Sigmoid colon (tissue), 7 donors: ENCODE data around the gene PFKL. TPM values are rescaled to one million over a fixed set of nuclear protein-coding genes. Genes with fewer than 3 reads are reported as not detected.

Experiments used
- DNase-seq: peaks from one replicate; pipeline ENCODE4 v3.0.0-alpha.2; 2019
- H3K27ac ChIP-seq, 4 donors: fragments of 200-600 bp; sonication (generic); one replicate each; pipeline ENCODE4 v1.5.1; 2016 to 2019; ENCODE audit warnings: mild to moderate bottlenecking in 1 of 4
- H3K27me3 ChIP-seq, 3 donors: fragments of 200-600 bp; sonication (generic); one replicate each; pipeline ENCODE4 v1.5.1; 2019; ENCODE audit warnings: mild to moderate bottlenecking in 1 of 3
- H3K36me3 ChIP-seq, 4 donors: fragments of 200-600 bp; sonication (generic); one replicate each; pipeline ENCODE4 v1.5.1; 2016 to 2019
- H3K4me1 ChIP-seq, 4 donors: fragments of 200-600 bp; sonication (generic); one replicate each; pipeline ENCODE4 v1.5.1; 2017 to 2019
- H3K4me3 ChIP-seq, 4 donors: fragments of 200-600 bp; sonication (generic); one replicate each; pipeline ENCODE4 v1.5.1; 2017 to 2019; ENCODE audit warnings: mild to moderate bottlenecking in 2 of 4, moderate library complexity in 1 of 4
- H3K9me3 ChIP-seq, 4 donors: fragments of 200-600 bp in 3 of 4; sonication (generic) in 3 of 4; one replicate each; pipeline versions ENCODE4 v1.5.1 to v1.6.1; 2013 to 2019
- CTCF ChIP-seq, 4 experiments: fragments of 450-650 bp in 3 of 4; fragments of 200-600 bp in 1 of 4; IDR thresholded peaks; one replicate each; pipeline ENCODE4 v1.5.1; 2016 to 2019; ENCODE audit warnings: antibody characterized with exemption in 4 of 4, mild to moderate bottlenecking in 3 of 4, moderate library complexity in 2 of 4
- EP300 ChIP-seq, 4 donors: sonication (generic); formaldehyde crosslinking; IDR thresholded peaks; one replicate each; pipeline ENCODE4 v1.6.1; 2017; ENCODE audit warnings: antibody characterized with exemption in 4 of 4
- POLR2A ChIP-seq, 2 donors: fragments of 450-650 bp; IDR thresholded peaks; one replicate each; pipeline ENCODE4 v1.6.1; 2016; ENCODE audit warnings: antibody characterized with exemption in 2 of 2, mild to moderate bottlenecking in 2 of 2, moderate library complexity in 2 of 2
- POLR2AphosphoS5 ChIP-seq, 4 donors: sonication (generic); formaldehyde crosslinking; IDR thresholded peaks; one replicate each; pipeline ENCODE4 v1.6.1; 2017; ENCODE audit warnings: antibody characterized with exemption in 4 of 4
- WGBS, 2 donors: extraction: QIAGEN DNeasy Blood & Tissue Kit; methylation state at CpG; one replicate each; pipeline ENCODE4 v1.1.7; 2013; 5-methylcytosine and 5-hydroxymethylcytosine counted together
- intact Hi-C: fragments of 100-400 bp; cut with DNase I; formaldehyde crosslinking; loops from one replicate; pipeline ENCODE4 v1.15.1; 2023
- polyA plus RNA-seq, 3 donors: library from polyadenylated mRNA; stranded (reverse); fragments of 200-250 nt; gene quantifications; one replicate each; pipeline ENCODE4 v1.2.3, GENCODE V29; 2013
- total RNA-seq, 4 donors: library from RNA; depleted of rRNA; stranded (reverse); fragments of >200 nt; gene quantifications; one replicate each; pipeline ENCODE4 v1.1.0, GENCODE V29; 2016
- donor health status: healthy with polysubstance abuse.
- donor health status: Bipolar disorder and iron deficiency.
- donor health status: healthy.

Gene PFKL
- total and polyA plus RNA-seq, 7 donors: 38.0 to 159 (median 69.8) TPM

- TF ChIP-seq CTCF (IDR thresholded peaks at IDR 0.05): no peak
- TF ChIP-seq POLR2A (IDR thresholded peaks at IDR 0.05): no peak
- no peak for TF ChIP-seq POLR2AphosphoS5 (IDR thresholded peaks at IDR 0.05)
- no peak for TF ChIP-seq EP300 (IDR thresholded peaks at IDR 0.05)
- 72 to 82% methylated on average over 33 of the region's 33 CpGs for WGBS, 2 donors
- no peak overlapping the region for H3K27ac ChIP-seq
- H3K9me3 ChIP-seq: no peaks in the 10 kb centered on the region
- no peak for DNase-seq
- H3K4me1 ChIP-seq: peaks cover 0 to 12% (median 7%) of the 10 kb centered on the region in 4 donors
- peaks cover 6 to 54% (median 43%) of the 10 kb centered on the region in 3 donors for H3K27me3 ChIP-seq
- no peak overlapping the region for H3K4me3 ChIP-seq
- no peaks in the 10 kb centered on the region for H3K36me3 ChIP-seq
- intact Hi-C loops: no loop called here
Measured at GRCh38 chr21:44291078-44291935, 8.5 kb upstream of the PFKL start.

- H3K27ac ChIP-seq: no peak overlapping the region
- no peak for DNase-seq
- 54 to 75% methylated on average over 25 of the region's 25 CpGs for WGBS, 2 donors
- TF ChIP-seq EP300 (IDR thresholded peaks at IDR 0.05) (no peak), POLR2A (IDR thresholded peaks at IDR 0.05) (no peak), CTCF (IDR thresholded peaks at IDR 0.05) (no peak), POLR2AphosphoS5 (IDR thresholded peaks at IDR 0.05) (no peak)
- H3K4me3 ChIP-seq: no peak overlapping the region
- no peaks in the 10 kb centered on the region for H3K9me3 ChIP-seq
- peaks cover 0 to 53% (median 40%) of the 10 kb centered on the region in 3 donors for H3K27me3 ChIP-seq
- H3K36me3 ChIP-seq: no peaks in the 10 kb centered on the region
- intact Hi-C loops: no loop called here
- peaks cover 0 to 12% (median 9%) of the 10 kb centered on the region in 4 donors for H3K4me1 ChIP-seq
Measured at GRCh38 chr21:44291936-44292811, 7.7 kb upstream of the PFKL start.

GRCh38 chr21:44292812-44293195 lies 7.0 kb upstream of the PFKL start:
- Histone ChIP-seq H3K36me3 (no peaks in the 10 kb centered on the region), H3K4me1 (peaks cover 0 to 18% (median 15%) of the 10 kb centered on the region in 4 donors), H3K9me3 (no peaks in the 10 kb centered on the region), H3K27me3 (peaks cover 0 to 47% (median 37%) of the 10 kb centered on the region in 3 donors), H3K27ac (no peak overlapping the region), H3K4me3 (no peak overlapping the region)
- WGBS, 2 donors: 77 to 92% methylated on average over 15 of the region's 15 CpGs
- TF ChIP-seq POLR2A (IDR thresholded peaks at IDR 0.05) (no peak), EP300 (IDR thresholded peaks at IDR 0.05) (no peak), POLR2AphosphoS5 (IDR thresholded peaks at IDR 0.05) (no peak), CTCF (IDR thresholded peaks at IDR 0.05) (no peak)
- intact Hi-C loops: no loop called here
- no peak for DNase-seq

GRCh38 chr21:44293551-44294231 lies 6.2 kb upstream of the PFKL start:
- H3K27ac ChIP-seq: no peak overlapping the region
- TF ChIP-seq CTCF (IDR thresholded peaks at IDR 0.05) (no peak), EP300 (IDR thresholded peaks at IDR 0.05) (no peak), POLR2A (IDR thresholded peaks at IDR 0.05) (no peak), POLR2AphosphoS5 (IDR thresholded peaks at IDR 0.05) (no peak)
- DNase-seq: no peak
- no peak overlapping the region for H3K4me3 ChIP-seq
- no peaks in the 10 kb centered on the region for H3K9me3 ChIP-seq
- 78 to 82% methylated on average over 33 of the region's 33 CpGs for WGBS, 2 donors
- H3K27me3 ChIP-seq: peaks cover 0 to 40% (median 37%) of the 10 kb centered on the region in 3 donors
- peaks cover 0 to 22% (median 16%) of the 10 kb centered on the region in 4 donors for H3K4me1 ChIP-seq
- intact Hi-C loops: no loop called here
- no peaks in the 10 kb centered on the region for H3K36me3 ChIP-seq
